Measurements from ENCODE around the gene ARID4B. TPM values are rescaled to one million over a fixed set of nuclear protein-coding genes. Genes with fewer than 3 reads are reported as not detected.

ARID4B gene
- total RNA-seq, 4 donors from 2014 or later, result 15.2 to 99.7 (median 30.8) TPM

- Histone ChIP-seq H3K36me3 (peaks cover 0 to 3% (median 0%) of the 10 kb centered on the region in 3 donors), H3K27me3 (no peaks in the 10 kb centered on the region), H3K4me1 (peaks cover 16 to 73% (median 28%) of the 10 kb centered on the region in 3 donors), H3K27ac (no peak overlapping the region), H3K4me3 (peak overlapping the region in 2 of 4 donors; percentile 77 to 94), H3K9me3 (no peaks in the 10 kb centered on the region)
- 12 to 19% methylated on average over 3 of the region's 3 CpGs for WGBS, 2 donors
- no peak for DNase-seq
- intact Hi-C loops (cut with DNase I), result loop anchor here (10.0 kb wide), 1 partner anchor 60 kb away; no protein-coding TSS in a partner anchor
- no peak for TF ChIP-seq CTCF (IDR thresholded peaks at IDR 0.05)
- no peak for TF ChIP-seq POLR2A (IDR thresholded peaks at IDR 0.05)
These were observed 2.8 kb downstream of the ARID4B start for GRCh38 chr1:235325139-235325538.

- TF ChIP-seq POLR2A (IDR thresholded peaks at IDR 0.05), result no peak
- no peak for TF ChIP-seq CTCF (IDR thresholded peaks at IDR 0.05)
- intact Hi-C loops (cut with DNase I), result loop anchor here (10.0 kb wide), 1 partner anchor 59 kb away; no protein-coding TSS in a partner anchor
- Histone ChIP-seq H3K27ac (no peak overlapping the region), H3K36me3 (peaks cover 0 to 10% (median 0%) of the 10 kb centered on the region in 3 donors), H3K4me1 (peaks cover 8 to 65% (median 22%) of the 10 kb centered on the region in 3 donors), H3K27me3 (no peaks in the 10 kb centered on the region), H3K4me3 (no peak overlapping the region), H3K9me3 (no peaks in the 10 kb centered on the region)
- no peak for DNase-seq
- 87% methylated on average over 5 of the region's 5 CpGs for WGBS, 2 donors
These were observed 3.7 kb downstream of the ARID4B start for GRCh38 chr1:235324296-235324695.

GRCh38 chr1:235320521-235321179, 7.3 kb downstream of the ARID4B start:
- Histone ChIP-seq H3K36me3 (peaks cover 0 to 28% (median 0%) of the 10 kb centered on the region in 3 donors), H3K27ac (no peak overlapping the region), H3K27me3 (no peaks in the 10 kb centered on the region), H3K4me1 (peaks cover 0 to 72% (median 23%) of the 10 kb centered on the region in 3 donors), H3K4me3 (no peak overlapping the region), H3K9me3 (no peaks in the 10 kb centered on the region)
- 72 to 86% methylated on average over 6 of the region's 6 CpGs for WGBS, 2 donors
- no peak for DNase-seq
- TF ChIP-seq CTCF (IDR thresholded peaks at IDR 0.05) (no peak), POLR2A (IDR thresholded peaks at IDR 0.05) (no peak)
- intact Hi-C loops (cut with DNase I), result loop anchor here (10.0 kb wide), 1 partner anchor 56 kb away; no protein-coding TSS in a partner anchor

GRCh38 chr1:235319255-235319654, 8.7 kb downstream of the ARID4B start:
- Histone ChIP-seq H3K27ac (no peak overlapping the region), H3K4me1 (peaks cover 0 to 68% (median 11%) of the 10 kb centered on the region in 3 donors), H3K27me3 (no peaks in the 10 kb centered on the region), H3K9me3 (no peaks in the 10 kb centered on the region), H3K4me3 (no peak overlapping the region), H3K36me3 (peaks cover 0 to 28% (median 0%) of the 10 kb centered on the region in 3 donors)
- DNase-seq, result no peak
- intact Hi-C loops (cut with DNase I), result no loop called here
- TF ChIP-seq CTCF (IDR thresholded peaks at IDR 0.05), result no peak
- no peak for TF ChIP-seq POLR2A (IDR thresholded peaks at IDR 0.05)
- 93 to 100% methylated on average over 2 of the region's 2 CpGs for WGBS, 2 donors

- no peak for TF ChIP-seq CTCF (IDR thresholded peaks at IDR 0.05)
- TF ChIP-seq POLR2A (IDR thresholded peaks at IDR 0.05), result no peak
- intact Hi-C loops (cut with DNase I), result no loop called here
- H3K9me3 ChIP-seq, result no peaks in the 10 kb centered on the region
- H3K27me3 ChIP-seq, result no peaks in the 10 kb centered on the region
- H3K27ac ChIP-seq, result no peak overlapping the region
- 27 to 37% methylated on average over 1 of the region's 1 CpG for WGBS, 2 donors
- no peak overlapping the region for H3K4me3 ChIP-seq
- no peak for DNase-seq
- H3K4me1 ChIP-seq, result peaks cover 10 to 68% (median 28%) of the 10 kb centered on the region in 3 donors
- H3K36me3 ChIP-seq, result peaks cover 0 to 26% (median 0%) of the 10 kb centered on the region in 3 donors
These were observed 10.8 kb downstream of the ARID4B start for GRCh38 chr1:235317168-235317567.
